Stimulated activated CD4-positive, alpha-beta T cell treated with anti-CD3 and anti-CD28 coated beads, Interleukin-1b, Interleukin-23, amount 100 ng/mL, for 24 hours (primary cell): ENCODE results near the gene PLXNB2.

Experiments
- DNase-seq, 4 experiments: peaks; one replicate each; pipeline ENCODE4 v3.0.0-alpha.2; 2020; ENCODE audit warnings: low read depth in 4 of 4, low spot score in 1 of 4

PLXNB2 gene

DNA sequence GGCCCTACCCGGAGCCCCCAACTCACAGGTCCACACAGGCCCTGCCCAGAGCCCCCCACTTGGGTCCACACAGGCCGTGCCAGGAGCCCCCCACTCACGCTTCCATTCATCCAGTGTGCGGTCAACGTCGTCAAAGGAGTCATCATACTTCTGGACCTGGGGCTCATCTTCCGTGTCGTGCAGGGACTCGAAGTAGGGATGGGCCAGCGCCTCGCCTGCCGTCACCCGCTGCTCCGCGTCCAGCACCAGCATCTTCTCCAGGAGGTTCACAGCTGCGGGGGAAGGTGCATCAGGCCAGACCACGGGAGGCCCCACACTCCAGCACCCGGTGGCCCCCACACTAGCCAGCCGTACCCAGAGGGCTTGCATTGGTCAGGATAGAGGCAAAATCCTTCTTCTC is 52.3 kb downstream of the PLXNB2 start:
- DNase-seq, result no peak

DNA sequence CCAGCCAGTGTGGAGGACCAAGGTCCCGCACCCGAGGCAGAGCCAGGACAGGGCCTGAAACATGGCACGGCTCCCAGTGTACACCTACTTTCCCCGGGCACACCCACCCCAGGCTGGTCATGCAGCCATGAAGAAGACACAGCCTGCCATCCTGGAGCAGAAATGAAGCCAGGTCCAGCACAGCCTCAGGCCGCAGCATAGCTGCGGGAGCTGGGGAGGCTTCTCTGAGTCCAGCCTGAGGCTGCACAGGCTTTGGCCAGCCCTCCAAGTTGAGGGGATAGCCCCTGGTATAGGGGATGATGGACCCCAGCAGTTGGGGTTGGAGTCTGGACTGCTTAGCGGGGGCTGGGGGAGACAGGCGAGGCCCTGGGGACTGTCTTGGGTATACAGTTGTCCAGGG is 53.5 kb downstream of the PLXNB2 start:
- no peak for DNase-seq

DNA sequence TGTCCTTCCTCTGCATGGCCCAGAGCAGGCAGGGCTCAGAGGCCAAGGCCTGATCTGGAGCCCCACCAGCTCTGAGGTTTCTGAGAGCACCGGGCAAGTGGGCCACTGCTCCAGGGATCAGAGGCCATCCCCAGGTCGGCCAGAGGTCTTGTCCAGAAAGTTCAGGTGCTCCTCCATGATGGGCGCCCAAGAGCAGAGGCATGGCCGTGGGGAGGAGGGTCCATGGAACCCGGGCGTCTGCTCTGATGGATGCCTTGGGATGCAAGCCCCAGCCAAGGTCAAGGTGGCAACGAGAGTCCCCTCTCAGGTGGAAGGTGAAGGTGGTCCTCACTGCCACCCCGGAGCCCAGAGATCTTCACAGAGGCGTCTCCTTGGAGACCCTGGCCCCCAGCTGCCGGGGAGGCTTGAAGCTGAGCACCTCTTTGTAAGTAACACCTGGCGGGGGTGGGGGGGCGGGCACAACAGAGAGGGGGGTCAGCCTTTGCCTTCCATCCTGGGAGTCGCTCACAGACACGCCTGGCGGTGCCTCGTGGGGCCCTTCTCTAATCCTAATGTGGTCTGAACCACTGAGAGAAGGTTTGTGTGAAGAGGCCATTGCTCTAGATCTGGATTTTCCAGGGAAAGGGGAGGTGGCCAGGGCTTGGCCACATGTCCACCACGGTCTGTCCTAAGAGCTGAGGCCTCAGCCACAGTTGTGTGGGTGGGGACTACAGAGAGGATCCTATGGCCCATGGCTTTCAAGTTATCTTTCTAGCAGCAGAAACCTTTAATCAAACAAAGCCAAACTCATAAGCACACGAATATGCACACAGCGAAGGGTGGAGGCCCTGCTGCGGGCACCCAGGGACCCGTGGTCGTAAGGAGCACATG is 54.2 kb downstream of the PLXNB2 start:
- no peak for DNase-seq

DNA sequence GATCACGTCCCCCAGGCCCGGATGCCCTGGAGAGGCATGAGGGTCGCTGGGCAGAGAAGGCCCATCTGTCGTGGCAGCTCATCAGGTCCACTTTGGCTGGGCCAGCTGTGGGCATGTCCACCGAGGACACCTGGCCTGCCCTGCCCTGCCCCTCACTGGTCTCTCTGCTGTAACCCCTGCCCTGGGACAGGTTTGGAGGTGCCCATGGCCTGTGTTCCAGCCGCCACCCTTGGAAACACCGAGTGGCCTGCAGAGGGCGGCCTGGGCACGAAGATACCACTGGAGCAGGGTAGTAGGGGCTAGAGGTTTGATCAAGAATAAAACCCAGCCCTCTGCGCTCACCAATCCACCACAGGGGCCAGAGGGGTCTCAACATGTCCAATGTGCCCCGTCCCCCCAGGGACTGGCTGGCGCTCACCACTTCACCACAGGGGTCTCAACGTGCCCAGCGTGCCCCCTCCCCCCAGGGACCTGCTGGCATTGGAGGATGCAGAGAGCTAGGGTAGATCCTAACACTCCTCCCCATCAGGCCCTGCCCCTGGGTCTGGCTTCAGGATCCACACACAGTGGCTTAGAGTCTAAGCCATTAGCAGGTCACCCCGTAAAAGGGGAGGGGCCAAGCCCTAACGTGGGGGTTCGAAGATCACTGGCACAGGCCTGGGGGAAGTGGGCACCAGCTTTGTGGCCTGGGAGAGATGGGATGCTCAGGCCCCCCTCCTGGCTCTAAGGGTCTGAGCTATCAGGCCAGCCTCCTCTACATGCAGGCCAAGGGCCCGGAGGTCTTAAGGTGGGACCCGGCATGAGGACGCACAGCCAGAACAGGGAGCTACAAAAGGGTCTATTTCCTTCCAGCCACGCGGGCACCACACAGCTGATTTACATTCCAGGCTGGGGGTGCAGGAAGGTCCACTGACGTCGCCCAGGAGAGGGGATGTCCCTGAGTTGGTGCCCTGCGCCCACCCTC is 55.1 kb downstream of the PLXNB2 start:
- peak in 3 of 4 experiments; percentile 42 to 54 (median 49) for DNase-seq

DNA sequence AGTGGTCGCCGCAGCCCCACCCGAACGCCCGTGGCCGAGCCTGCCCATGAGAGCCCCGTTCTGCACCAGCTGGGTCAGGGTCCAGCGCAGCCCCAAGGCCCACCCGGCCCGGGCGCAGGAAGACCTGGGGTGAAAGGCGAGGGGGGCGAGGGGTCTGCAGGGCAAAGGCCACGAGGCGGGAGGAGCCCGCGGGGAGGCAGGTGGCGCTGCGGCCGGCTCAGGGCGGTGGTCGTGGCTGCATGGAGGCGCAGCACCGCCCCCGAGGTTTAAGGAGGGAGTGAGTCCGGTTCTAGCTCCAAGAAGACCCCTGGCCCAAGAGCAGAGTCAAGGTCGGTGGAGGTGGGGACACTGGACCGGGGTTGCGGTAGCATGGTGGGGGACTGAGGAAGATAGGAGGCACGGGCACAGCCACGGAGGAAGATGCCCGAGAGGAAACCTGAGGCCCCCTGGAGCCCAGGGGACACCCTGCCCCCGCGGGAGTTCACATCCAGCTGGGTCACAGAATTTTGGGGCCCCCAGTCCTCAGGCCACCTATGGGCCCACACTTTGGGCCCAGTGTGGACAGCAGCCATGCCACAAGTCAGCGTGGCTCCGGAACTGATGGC is 55.9 kb downstream of the PLXNB2 start:
- no peak for DNase-seq

DNA sequence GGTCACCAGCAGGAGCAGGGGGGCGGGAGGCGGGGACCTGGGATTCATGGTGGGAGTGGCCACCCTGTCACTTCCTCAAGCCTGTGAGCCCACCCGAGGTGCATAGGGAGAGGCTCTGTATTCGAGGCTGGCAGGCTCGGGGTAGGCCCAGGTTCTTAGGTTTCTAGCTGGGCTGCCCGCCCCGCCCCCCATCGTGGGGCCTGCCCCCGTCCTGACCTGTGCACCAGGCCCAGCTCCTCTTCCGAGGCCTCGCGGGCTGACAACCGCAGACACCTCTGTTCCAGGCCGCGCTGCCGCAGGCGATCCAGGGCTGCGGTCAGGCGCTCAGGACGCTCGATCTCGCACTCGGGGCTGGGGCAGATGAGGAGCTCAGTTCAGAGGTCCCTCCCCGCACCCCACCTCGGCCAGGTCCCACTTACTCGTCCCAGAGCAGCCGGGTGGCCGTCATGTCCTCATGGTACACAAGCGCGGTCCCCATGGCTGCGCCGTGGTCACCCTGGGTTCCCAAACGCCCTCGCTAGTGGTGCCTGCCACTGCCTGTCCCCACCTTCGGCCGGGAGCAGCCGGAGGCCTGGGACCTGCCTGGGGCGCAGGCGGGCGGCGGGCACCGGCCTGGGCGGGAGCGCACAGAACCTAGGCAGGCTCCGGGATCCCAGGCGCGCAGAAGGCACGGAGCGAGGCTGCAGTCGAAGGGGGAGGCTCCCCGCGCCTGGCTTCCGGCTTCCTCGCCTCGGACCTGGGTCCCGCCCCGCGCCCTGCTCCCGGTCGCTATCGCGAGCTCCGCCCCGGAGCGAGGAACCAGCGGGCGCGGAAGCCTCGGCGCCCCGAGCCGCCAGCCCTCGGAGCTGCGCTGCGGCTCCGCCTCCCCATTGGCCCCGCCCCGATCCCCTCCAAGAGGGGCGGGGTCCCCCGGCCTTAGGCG is 56.6 kb downstream of the PLXNB2 start, which contains the start of gene HDAC10:
Gene HDAC10, minus strand, starts transcription at position 711 of the 922 bp plus-strand sequence. Its CDS starts 233 bp downstream, at position 478.
- peak in 3 of 4 experiments; percentile 56 to 81 (median 76) for DNase-seq

DNA sequence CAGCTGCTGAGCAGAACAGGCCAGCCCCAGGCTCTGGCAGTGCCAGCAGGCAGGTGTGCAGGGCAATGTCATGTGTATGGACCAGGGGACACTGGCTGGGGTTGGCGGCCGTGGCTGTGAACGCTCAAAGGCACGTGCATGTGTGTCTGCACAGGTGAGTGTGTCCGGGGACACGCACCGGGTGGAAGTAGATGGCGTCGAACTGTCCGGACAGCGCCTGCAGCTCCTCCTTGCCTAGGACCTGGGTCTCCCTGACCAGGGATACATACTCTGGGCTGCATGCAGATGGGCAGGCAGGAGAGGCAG is 57.2 kb downstream of the PLXNB2 start:
- no peak for DNase-seq

DNA sequence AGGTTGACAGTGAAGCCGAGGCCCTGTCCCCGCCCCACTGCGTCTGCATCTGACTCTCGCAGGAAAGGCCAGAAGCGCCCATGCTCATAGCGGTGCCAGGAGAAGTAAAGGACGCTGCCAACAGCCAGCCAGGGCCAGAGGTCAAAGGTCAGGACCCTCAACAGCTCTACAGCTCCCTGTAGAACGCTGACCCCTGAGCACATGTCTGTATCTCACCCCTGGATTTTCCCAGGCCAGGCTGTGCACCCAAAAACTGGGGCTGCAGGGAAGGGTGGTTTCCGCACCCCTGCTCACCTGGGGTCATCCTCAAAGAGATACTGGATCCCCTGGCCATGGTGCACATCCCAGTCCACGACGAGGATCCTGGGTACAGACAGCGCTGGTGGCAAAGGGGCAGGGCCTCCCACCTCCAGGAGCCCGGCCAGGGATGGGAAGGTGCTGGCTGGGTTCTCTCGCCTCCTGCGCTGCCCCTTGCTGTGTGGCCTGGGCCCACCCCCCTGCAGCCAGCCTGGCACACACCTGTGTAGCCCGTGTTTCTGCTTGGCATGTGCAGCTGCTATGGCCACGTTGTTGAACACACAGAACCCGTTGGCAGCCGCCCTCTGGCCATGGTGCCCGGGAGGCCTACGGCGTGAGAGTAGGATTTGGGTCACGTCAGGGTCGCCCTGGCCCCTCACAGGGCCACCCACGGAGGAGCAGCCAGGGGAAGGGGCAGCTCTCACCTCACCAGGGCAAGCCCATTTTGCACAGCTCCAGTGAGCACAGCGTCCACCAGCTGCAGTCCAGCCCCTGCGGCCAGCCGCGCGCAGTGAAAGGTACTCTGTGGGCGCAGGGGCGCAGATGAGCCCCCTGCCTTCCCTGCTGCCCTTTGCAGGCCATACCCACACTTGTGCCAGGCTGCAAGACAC is 57.9 kb downstream of the PLXNB2 start:
- no peak for DNase-seq

DNA sequence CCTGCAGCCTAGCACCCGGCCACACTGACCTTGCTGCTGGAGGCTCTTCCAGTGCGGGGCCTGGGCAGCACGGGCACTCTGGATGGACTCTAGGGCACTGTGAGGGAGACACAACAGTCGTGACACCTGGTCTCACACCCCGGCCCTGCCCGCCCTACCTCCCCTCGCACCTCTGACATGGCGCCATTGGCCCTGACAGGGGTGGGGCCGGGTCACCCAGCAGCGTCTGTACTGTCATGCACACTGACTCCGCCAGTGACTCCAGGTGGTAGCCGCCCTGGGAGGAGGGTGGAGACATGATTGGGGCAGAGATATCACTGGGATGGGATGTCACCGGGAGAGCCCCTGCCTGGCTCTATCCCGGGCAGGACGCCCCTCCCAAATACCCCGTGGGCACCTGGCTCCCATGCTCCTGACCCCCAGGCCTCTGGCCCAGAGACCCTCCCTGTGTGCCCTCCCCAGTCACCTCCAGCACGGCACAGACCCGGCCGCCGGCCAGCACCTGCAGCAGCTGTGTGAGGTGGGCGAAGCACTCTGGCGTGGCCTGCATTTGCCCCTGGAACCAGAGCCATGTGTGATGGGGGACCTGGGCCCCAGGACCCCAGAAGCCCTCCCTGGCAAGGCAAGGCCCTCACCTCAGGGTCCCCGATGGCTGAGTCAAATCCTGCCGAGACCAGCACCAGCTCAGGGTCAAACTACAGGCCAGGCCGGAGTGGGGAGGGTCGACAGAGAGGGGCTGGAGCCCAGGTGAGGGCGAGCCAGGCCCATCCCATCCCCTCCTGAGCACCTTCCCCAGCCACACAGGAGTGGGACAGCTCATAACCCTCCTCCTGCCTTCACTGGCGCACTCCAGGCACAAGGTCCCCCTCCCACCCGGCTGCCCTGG is 59.0 kb downstream of the PLXNB2 start:
- DNase-seq, result no peak

DNA sequence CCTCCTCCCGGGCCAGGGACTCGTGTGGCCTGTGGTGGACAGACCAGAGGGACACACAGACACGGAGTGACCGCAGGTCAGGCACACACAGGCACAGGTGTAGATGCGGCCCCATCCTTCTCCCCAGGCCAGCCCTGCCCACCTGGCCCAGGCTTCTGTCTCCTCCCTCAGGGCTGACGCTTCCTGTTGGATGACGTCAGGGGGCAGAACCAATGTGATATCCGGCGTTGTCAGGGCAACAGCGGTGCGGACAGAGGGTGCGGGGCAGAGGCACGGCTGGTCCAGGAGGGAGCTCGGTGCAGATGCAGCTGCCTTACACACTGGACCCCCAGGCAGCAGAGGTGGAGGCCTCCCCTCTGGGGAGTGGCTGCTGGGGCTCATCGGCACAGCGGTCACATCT is 59.7 kb downstream of the PLXNB2 start:
- no peak for DNase-seq

DNA sequence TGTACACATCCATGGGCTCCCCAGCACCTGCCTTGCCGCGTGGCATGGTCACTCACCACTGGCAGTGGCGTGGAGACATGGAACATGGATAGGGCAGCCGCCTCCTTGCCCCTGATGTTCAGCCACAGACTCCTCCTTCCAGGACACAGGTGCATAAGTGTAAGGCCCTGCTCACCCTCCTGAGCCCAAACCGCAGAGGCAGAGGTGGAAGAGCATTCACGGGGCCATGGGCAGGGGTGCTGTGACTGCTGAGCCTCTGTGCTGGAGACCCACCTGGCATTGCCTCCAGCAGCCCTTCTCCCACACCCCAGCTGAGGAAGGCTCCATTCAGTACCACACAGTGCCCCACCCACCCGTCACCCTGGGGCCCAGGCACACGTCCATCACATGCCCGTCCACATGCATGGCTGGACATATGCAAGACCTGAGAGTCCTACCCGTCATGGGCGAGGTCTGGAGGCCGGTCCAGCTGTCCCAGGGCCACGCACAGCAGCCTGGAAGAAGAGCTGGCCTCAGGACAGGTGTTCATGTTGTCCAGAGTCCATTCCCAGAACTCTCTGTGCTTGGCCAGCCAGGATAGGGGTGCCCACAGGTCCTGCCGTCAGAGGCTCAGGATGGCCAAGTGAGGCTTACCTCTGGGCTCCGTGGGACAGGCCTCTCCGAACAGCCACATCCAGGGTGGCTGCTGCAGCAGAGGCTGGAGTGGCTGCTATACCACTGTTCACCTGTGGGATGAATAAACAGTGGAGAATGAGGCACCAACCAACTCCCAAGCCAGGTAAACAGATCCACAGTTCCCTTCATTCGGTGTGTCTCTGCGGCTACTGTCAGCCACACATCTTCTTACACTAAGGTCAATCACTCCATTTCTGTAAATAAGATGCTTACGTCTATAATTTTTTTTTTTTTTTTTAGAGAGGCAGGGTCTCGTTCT is 60.9 kb downstream of the PLXNB2 start:
- no peak for DNase-seq

DNA sequence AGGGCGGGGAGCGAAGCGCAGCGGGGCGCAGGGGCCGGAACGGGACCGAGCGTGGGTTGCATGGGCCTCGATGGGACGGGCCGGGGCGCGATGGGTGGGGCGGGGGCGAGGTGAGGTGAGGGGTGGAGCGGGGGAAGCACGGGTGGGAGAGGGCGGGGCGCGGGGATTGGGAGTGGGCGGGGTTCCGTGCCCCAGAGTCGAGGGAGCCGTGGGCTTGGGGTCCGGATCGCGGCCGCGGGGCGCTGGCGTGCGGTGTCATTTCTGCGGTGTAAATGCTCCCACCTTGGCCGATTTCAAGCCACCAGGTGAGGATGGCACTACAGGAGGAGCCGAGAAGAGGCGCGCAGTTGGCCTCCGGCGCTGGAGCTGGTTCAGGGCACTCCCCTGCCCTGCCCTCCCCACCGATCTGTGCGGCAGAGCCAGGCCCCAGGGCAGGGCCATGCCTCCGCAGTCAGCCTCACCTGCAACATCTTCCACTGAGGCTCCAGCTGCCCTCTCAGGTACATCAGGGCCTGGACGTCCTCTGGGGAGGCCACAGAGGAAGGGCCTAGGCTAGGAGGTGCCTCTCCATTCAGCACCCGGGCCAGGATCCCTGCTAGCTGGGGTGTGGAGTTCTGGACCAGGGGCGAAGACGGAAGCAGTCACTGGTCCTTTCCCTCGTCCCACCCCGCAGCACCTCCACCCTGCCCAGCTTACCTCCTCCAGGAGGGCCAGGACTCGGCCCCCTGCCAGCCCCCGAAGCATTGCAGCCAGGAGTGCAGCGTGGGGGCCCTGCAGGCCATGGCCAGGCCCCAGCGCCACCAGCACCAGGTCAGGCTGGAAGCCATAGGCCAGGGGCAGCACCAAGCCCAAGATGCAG is 62.0 kb downstream of the PLXNB2 start:
- no peak for DNase-seq

DNA sequence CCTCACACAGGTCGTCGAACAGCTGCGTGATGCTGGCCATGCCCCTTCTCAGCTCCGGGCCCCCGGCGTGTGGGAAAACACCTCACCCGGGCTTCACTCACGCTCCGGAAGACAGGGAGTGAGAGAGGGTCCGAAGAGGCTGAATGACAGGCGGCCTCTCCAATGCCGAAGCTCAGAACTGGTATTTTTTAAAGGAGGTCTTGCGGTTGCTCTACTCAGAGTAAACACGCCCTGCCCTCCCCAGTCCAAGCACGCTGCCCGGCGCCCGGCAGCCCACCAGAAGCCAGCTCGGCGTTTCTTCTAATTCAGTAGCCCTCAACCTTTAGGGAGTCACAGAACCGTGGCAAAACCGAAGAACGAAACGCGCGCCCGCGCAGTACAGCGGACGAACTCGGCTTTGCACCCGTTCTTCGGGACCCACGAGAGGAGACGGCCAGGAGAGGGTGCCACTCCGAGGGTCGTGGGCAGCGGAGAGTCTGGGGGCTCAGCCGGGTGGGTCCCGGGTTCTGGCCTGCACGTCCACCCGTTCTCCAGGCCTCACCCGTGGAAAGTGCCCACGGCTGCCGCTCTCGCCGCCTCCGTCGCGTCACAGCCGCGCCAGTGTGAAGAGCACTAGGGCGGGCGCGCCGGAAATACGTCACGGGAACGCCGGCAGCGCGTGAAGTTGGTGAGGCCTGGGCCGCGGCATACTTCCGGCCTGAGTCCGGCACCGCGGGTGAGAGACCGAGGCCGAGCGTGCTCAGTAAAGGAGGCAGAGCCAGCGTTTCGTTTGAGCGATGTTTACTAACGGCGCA is 62.8 kb downstream of the PLXNB2 start, which contains the start of gene TUBGCP6:
Gene TUBGCP6, minus strand, starts transcription at position 604 of the 794 bp plus-strand sequence. Its CDS starts 564 bp downstream, at position 40.
- DNase-seq, result peak; percentile 86 to 90 (median 89)

DNA sequence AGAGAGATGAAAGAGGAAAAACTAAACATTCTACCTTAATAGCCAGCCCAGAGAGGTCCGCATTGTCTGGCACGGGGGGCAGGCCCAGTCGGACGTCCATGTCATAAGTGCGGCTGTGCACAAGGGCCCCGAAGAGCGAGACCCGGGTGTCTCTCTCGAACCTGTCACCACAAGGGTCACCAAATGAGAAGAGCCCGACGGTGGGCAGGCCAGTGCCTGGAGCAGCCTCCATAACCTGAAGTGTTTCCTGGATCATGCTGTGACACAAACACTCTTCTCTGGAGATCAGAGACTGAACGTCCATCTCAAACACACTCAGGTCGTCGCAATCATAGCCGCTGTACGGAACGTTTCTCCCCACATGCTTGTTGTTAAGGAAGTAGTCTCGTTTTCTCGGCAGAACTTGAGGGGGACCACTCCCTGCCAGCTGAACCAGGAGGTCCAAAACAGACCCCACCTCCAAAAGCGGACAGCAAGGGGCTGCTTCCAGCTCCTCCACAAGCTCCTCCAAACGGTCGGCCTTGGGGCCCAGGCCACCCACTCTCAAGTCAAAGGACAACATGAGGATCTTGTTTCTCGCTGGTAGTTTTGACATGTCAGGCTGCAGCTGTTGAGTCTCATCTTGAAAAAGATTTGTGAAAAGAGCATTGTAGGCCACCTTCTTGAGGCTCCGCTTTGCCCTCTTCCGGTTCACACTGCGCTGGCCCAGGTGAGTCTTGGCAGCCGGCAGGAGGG is 63.6 kb downstream of the PLXNB2 start:
- no peak for DNase-seq
